AG09319 (cell line): ENCODE data around the gene RBL2.
"Not testable (repeated sequence)": the region's sequence is repeated elsewhere in the genome, so short reads cannot be mapped to it uniquely, and the experiment has no call there.

Source experiments
- DNase-seq: peaks from one replicate; pipeline ENCODE4 v3.0.0-alpha.2; 2010; ENCODE audit warnings: low read depth; ENCODE audit errors: extremely low read depth
- CTCF ChIP-seq: IDR thresholded peaks from 2 replicates; pipeline ENCODE4 v1.5.1; 2011; ENCODE audit warnings: low read depth, mild to moderate bottlenecking, inconsistent platforms, low read length, moderate library complexity

RBL2 gene

GRCh38 chr16:53523971-53524548 is 89.8 kb downstream of the RBL2 start:
- no peak for TF ChIP-seq CTCF
- DNase-seq = no peak

GRCh38 chr16:53528797-53529196 is 94.5 kb downstream of the RBL2 start:
- no peak for TF ChIP-seq CTCF
- no peak for DNase-seq

- TF ChIP-seq CTCF = no peak
- no peak for DNase-seq
Measured at GRCh38 chr16:53529513-53529912, 95.2 kb downstream of the RBL2 start.

GRCh38 chr16:53530046-53530445 is 95.8 kb downstream of the RBL2 start:
- no peak for DNase-seq
- no peak for TF ChIP-seq CTCF

- TF ChIP-seq CTCF = no peak
Measured at GRCh38 chr16:53530741-53531140, 96.5 kb downstream of the RBL2 start.

GRCh38 chr16:53534206-53534605 is 99.9 kb downstream of the RBL2 start:
- no peak for DNase-seq
- TF ChIP-seq CTCF = no peak

More at GRCh38 chr16:53530741-53531140, 96.5 kb downstream of the RBL2 start:
- DNase-seq = no peak

GRCh38 chr16:53537626-53538025 is 103.4 kb downstream of the RBL2 start:
- DNase-seq = no peak
- TF ChIP-seq CTCF = no peak

GRCh38 chr16:53539346-53539745 is 105.1 kb downstream of the RBL2 start:
- DNase-seq = not testable (repeated sequence)

- not testable (repeated sequence) for DNase-seq
Measured at GRCh38 chr16:53539759-53540718, 105.8 kb downstream of the RBL2 start.
